Mucosa of descending colon (tissue), 3 donors: ENCODE data around the gene C5AR2. TPM values are rescaled to one million over a fixed set of nuclear protein-coding genes. Genes with fewer than 3 reads are reported as not detected.
A peak's percentile ranks its signal among the peaks of the same experiment; 100 is the strongest.
"Not testable (repeated sequence)": the region's sequence is repeated elsewhere in the genome, so short reads cannot be mapped to it uniquely, and the experiment has no call there.

ENCODE experiments used
- ATAC-seq: fragments of 200-7000 bp; cut with Tn5 transposase; one replicate; pipeline ENCODE4 v1.9.1; 2020; ENCODE audit warnings: mild to moderate bottlenecking, moderate library complexity
- DNase-seq, 3 donors: peaks; one replicate each; pipeline ENCODE4 v3.0.0-alpha.2; 2020
- H3K36me3 ChIP-seq: fragments of 200-600 bp; one replicate; pipeline ENCODE4 v1.8.0; 2021; ENCODE audit warnings: low read depth, mild to moderate bottlenecking
- H3K4me1 ChIP-seq: fragments of 200-600 bp; one replicate; pipeline ENCODE4 v1.8.0; 2021; ENCODE audit warnings: low read depth, mild to moderate bottlenecking
- H3K4me3 ChIP-seq: fragments of 200-600 bp; one replicate; pipeline ENCODE4 v1.8.0; 2021; ENCODE audit warnings: mild to moderate bottlenecking
- H3K9me3 ChIP-seq: fragments of 200-600 bp; one replicate; pipeline ENCODE4 v1.8.0; 2021; ENCODE audit warnings: mild to moderate bottlenecking
- CTCF ChIP-seq: fragments of 200-600 bp; IDR thresholded peaks from one replicate; pipeline ENCODE4 v1.8.0; 2022; ENCODE audit warnings: antibody characterized with exemption, mild to moderate bottlenecking
- intact Hi-C, 2 donors: fragments of 100-400 bp; cut with DNase I in 1 of 2; cut with micrococcal nuclease in 1 of 2; formaldehyde crosslinking; loops; one replicate each; pipeline versions ENCODE4 v1.11.0 to v1.11.1; 2022; cut with DNase I, micrococcal nuclease
- long read RNA-seq, 2 donors: library from polyadenylated mRNA; unstranded; transcript quantifications; one replicate each; pipeline ENCODE4 v2.0.0, GENCODE V29; 2019 to 2021
- total RNA-seq, 3 donors: library from RNA; stranded (reverse); fragmentation: NEBNext Ultra II Directional in 2 of 3; extraction: Animal tissue kit (Norgen Biotek cat#: 25700) in 2 of 3; gene quantifications; one replicate each; pipeline versions ENCODE4 v1.2.1 to v1.2.4, GENCODE V29; 2021 to 2023
- donor health status: DM: no; HTN: no; CAD: no; lungs with moderate emphysema.
- donor health status: DM: no; HTN: no; CAD: no.
- donor health status: DM: no; HTN: yes; CAD: no.

The C5AR2 gene
- 1 to 10 TPM in 2 of 3 donors, under 1 TPM in 1; 0.29 to 1.6 (median 1.4) TPM for total RNA-seq
- long read RNA-seq, donor 1, partial matches to known transcripts, result 0 of 1 reads
- long read RNA-seq, donor 1, other reads (novel, unspliced or antisense), result 1 of 1 reads
- long read RNA-seq, donor 2, result 0 reads

- intact Hi-C loops, result no loop called here
- ATAC-seq (peak; percentile 28), DNase-seq (no peak)
- Histone ChIP-seq H3K4me1 (no peaks in the 10 kb centered on the region), H3K4me3 (no peak within 1 kb of the TSS), H3K36me3 (no peaks in the 10 kb centered on the region), H3K9me3 (no peaks in the 10 kb centered on the region)
- TF ChIP-seq CTCF, result no peak
Observed at GRCh38 chr19:47331931-47332547, at the start of gene C5AR2. Gene C5AR2 (plus strand): TSS chr19:47332175. CDS start chr19:47340800, 8,625 bp downstream.

GRCh38 chr19:47283405-47284059, 48.4 kb upstream of the C5AR2 start:
- DNase-seq, result no peak
- no peaks in the 10 kb centered on the region for H3K9me3 ChIP-seq
- H3K36me3 ChIP-seq, result no peaks in the 10 kb centered on the region
- no peak overlapping the region for H3K4me3 ChIP-seq
- no peaks in the 10 kb centered on the region for H3K4me1 ChIP-seq
- intact Hi-C loops, result no loop called here
- no peak for ATAC-seq
- no peak for TF ChIP-seq CTCF

- Histone ChIP-seq H3K4me3 (no peak overlapping the region), H3K9me3 (no peaks in the 10 kb centered on the region), H3K36me3 (no peaks in the 10 kb centered on the region), H3K4me1 (peaks cover 4% of the 10 kb centered on the region)
- DNase-seq (peak in 1 of 3 donors; percentile 83), ATAC-seq (peak; percentile 65)
- peak; percentile 74 for TF ChIP-seq CTCF
- intact Hi-C loops, result no loop called here
Observed at GRCh38 chr19:47284324-47284899, 47.6 kb upstream of the C5AR2 start.

GRCh38 chr19:47296036-47296435, 35.9 kb upstream of the C5AR2 start:
- ATAC-seq, result peak; percentile 99
- Histone ChIP-seq H3K4me3 (no peak overlapping the region), H3K9me3 (no peaks in the 10 kb centered on the region), H3K36me3 (no peaks in the 10 kb centered on the region), H3K4me1 (no peaks in the 10 kb centered on the region)
- DNase-seq, result peak in 2 of 3 donors; percentile 58 to 97
- intact Hi-C loops, result loop anchor here in 1 of 2 donors (10.0 kb wide), 1 partner anchor 89 kb away; no protein-coding TSS in a partner anchor
- peak; percentile 57 for TF ChIP-seq CTCF

- ATAC-seq, H3K4me3 ChIP-seq, H3K4me1 ChIP-seq, DNase-seq, intact Hi-C loops, H3K9me3 ChIP-seq, H3K36me3 ChIP-seq: not testable (repeated sequence)
Observed at GRCh38 chr19:47300867-47301266, 31.1 kb upstream of the C5AR2 start.

GRCh38 chr19:47302249-47302648, 29.7 kb upstream of the C5AR2 start:
- intact Hi-C loops, result no loop called here
- TF ChIP-seq CTCF, result no peak
- no peaks in the 10 kb centered on the region for H3K4me1 ChIP-seq
- DNase-seq, result no peak
- no peaks in the 10 kb centered on the region for H3K36me3 ChIP-seq
- no peaks in the 10 kb centered on the region for H3K9me3 ChIP-seq
- ATAC-seq, result no peak
- no peak overlapping the region for H3K4me3 ChIP-seq
